PFSK-1 (cell line): Measurements from ENCODE around the gene NHP2. TPM values are rescaled to one million over a fixed set of nuclear protein-coding genes. Genes with fewer than 3 reads are reported as not detected.
A peak's percentile ranks its signal among the peaks of the same experiment; 100 is the strongest.

Source experiments
- FOXP2 ChIP-seq: optimal IDR thresholded peaks from 2 replicates; pipeline ENCODE3; 2011; ENCODE audit warnings: borderline replicate concordance, control low read depth, inconsistent platforms; ENCODE audit not compliant: insufficient read depth; ENCODE audit errors: extremely low read length, extremely low read depth
- POLR2AphosphoS5 ChIP-seq: IDR thresholded peaks from 2 replicates; pipeline ENCODE4 v1.6.1; 2012; ENCODE audit warnings: low read depth, mild to moderate bottlenecking, control low read depth, low read length, moderate library complexity
- REST ChIP-seq, 2 experiments: IDR thresholded peaks; 2 replicates each; pipeline versions ENCODE4 v1.6.1 to v1.8.0; 2011 to 2012; ENCODE audit warnings: low read depth in 2 of 2, low read length in 2 of 2, control low read depth in 1 of 2, inconsistent platforms in 1 of 2, mild to moderate bottlenecking in 1 of 2, moderate library complexity in 1 of 2; ENCODE audit not compliant: insufficient read depth in 1 of 2
- SIN3A ChIP-seq: IDR thresholded peaks from 2 replicates; pipeline ENCODE4 v1.6.1; 2012; ENCODE audit warnings: mild to moderate bottlenecking, low read length, moderate library complexity, borderline replicate concordance; ENCODE audit not compliant: insufficient read depth
- TAF1 ChIP-seq: IDR thresholded peaks from 2 replicates; pipeline ENCODE4 v1.6.1; 2012; ENCODE audit warnings: low read length, control low read depth, borderline replicate concordance; ENCODE audit not compliant: insufficient read depth
- polyA plus RNA-seq: library from polyadenylated mRNA; unstranded; fragments of >200 nt; gene quantifications from one replicate; pipeline ENCODE4 v1.2.1, GENCODE V29; 2012; ENCODE audit warnings: low read depth, missing spikeins; ENCODE audit not compliant: insufficient read length

Gene NHP2
- 304 TPM for polyA plus RNA-seq

GRCh38 chr5:178153530-178154340, at the start of gene NHP2:
Gene NHP2 (minus strand): TSS chr5:178153885. CDS start chr5:178153817, 68 bp downstream.
- TF ChIP-seq POLR2AphosphoS5 = peak; percentile 71
- TF ChIP-seq REST (IDR thresholded peaks at IDR 0.05; ENCODE audit: insufficient read depth in 1 of 2, low read depth in 2 of 2, low read length in 2 of 2) = no peak
- peak; percentile 55; the same call in 1 of the 2 replicates for TF ChIP-seq TAF1
- peak; percentile 81 for TF ChIP-seq FOXP2
- no peak; the same call in 1 of the 2 replicates for TF ChIP-seq SIN3A

GRCh38 chr5:178202541-178202940, 48.9 kb upstream of the NHP2 start:
- no peak for TF ChIP-seq SIN3A
- no peak for TF ChIP-seq TAF1
- no peak for TF ChIP-seq POLR2AphosphoS5
- no peak for TF ChIP-seq FOXP2
- no peak for TF ChIP-seq REST (IDR thresholded peaks at IDR 0.05; ENCODE audit: insufficient read depth in 1 of 2, low read depth in 2 of 2, low read length in 2 of 2)

- TF ChIP-seq SIN3A = no peak
- no peak for TF ChIP-seq FOXP2
- no peak for TF ChIP-seq REST (IDR thresholded peaks at IDR 0.05; ENCODE audit: insufficient read depth in 1 of 2, low read depth in 2 of 2, low read length in 2 of 2)
- no peak for TF ChIP-seq POLR2AphosphoS5
- no peak for TF ChIP-seq TAF1
Measured at GRCh38 chr5:178201927-178202235, 48.2 kb upstream of the NHP2 start.

GRCh38 chr5:178201221-178201926, 47.7 kb upstream of the NHP2 start:
- TF ChIP-seq TAF1 = no peak
- no peak for TF ChIP-seq POLR2AphosphoS5
- TF ChIP-seq REST (IDR thresholded peaks at IDR 0.05; ENCODE audit: insufficient read depth in 1 of 2, low read depth in 2 of 2, low read length in 2 of 2) = no peak
- no peak for TF ChIP-seq SIN3A
- no peak for TF ChIP-seq FOXP2
